ENCODE measurements around the gene SLC6A3.

SLC6A3 gene

DNA sequence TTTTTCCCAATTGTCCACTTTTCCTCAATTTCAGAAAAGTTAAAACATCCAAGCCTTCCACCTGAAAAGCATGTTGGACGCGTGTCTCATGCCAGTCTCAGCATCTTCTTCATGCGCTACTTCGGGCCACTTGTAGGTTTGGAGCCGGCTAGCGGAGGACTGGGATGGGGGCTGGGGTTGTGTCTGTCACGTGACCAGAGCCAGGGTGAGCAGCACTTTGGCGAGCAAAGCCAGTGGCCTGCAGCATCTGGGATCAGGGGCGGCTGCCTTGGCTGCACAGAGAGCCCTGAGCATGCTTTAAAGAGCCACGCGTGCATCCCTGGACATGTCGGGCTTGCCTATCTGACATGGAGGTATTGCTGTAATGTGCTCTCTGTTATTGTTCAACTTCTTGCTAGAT lies 41.2 kb downstream of the SLC6A3 start:
- DNase-seq, result no peak

DNA sequence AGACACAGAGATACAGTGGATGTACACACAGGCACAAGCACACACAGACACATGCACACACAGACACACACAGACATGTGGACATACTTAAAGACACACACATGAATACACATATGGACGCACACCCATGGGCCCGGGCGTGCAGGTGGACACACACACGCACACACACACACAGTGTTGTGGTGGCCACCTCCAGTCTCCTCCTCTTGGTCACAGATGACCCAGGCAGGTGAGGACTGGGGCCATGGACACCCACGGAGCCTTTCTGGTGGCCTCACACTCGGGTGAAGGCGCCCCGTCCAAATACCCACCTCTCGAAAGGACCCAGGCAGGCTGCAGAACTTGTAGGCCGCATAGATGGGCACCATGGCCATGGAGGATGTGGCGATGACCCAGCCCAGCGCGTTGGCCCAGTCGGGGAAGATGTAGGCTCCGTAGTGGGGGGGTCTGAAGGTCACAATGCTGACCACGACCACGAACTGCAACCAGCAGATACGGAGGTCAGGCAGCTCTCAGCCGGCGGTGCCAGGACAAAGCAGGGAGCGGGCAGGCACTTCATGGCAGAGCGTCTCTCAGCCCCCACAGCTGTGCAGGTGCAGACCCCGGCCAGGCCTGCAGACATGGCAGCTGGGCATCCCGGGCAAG lies 42.5 kb downstream of the SLC6A3 start:
- DNase-seq, result no peak

DNA sequence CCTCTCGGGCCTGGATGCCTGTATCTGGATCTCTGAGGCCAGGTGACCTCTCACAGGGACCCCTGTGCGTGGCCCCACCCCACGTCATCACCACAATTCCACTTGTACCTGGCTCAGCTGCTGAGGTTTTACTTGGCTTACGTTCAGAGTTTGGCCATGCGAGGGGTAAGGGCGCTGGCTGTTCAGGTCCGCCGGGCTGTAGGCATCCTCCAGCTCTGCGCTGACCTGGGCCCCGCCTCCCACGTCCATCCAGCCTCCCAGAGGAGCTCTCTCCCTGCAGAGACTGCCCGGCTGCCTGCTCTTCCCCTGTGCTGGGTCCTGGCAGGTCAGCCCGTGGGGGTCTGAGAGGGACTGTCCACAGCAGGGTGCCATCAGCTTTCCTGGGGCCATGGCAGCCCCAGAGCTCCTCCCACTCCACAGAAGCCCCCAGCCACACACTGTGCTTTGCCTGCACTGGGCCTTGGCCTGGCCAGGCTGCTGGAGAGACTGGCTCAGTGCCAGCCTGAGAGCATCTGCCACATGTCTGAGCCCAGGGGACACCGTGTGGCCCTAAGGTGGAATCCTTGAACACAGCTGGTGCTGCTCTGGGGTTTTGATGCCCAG lies 43.6 kb downstream of the SLC6A3 start:
- DNase-seq, result no peak

DNA sequence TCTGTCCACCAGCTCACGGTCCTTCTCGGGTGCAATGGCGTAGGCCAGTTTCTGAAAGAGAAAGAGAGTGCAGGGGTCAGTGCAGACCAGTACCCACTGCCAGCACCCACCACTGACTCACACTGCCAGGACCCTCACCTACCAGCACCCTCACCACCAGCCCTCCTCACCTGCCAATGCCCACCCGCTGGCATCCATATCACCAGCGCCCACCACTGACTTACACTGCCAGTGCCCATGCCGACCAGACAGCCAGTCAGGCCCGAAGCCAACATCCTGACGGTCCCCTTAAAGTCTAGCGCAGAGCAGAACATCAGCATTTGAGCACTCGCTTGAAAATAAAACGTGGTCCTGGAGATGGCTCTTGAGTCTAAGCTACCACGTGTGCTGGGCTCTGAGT lies 44.3 kb downstream of the SLC6A3 start:
- no peak for DNase-seq

DNA sequence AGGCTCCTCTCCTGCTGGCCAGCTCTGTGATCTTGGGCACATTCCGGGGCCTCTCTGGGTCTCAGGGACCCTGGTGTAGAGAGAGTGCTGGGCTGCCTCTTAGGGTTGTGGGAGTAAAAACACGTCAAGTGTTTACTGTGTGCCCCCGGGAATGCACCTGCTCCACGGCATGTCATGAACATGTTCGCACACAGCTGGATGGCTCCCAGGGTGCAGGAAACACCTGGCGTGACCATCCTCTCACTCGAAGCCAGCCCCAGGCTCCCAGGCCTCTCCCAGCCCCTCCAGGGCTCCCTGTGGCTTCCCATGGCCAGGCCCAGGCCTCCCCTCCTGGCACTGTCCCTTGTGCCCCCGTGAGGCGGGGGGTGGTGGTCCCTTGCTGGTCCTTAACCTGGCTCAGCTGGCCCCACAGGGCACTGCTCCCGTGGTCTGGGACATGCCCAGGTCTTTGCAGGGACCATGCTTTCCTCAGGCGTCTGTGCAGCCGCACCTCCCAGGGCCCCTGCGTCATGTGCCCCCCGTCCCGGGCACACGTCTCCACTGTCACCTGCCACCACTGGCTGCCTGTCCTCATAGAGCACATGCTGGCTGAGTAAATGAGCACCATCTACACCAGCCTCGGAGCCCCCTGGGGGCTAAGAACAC lies 44.9 kb downstream of the SLC6A3 start:
- DNase-seq, result no peak

DNA sequence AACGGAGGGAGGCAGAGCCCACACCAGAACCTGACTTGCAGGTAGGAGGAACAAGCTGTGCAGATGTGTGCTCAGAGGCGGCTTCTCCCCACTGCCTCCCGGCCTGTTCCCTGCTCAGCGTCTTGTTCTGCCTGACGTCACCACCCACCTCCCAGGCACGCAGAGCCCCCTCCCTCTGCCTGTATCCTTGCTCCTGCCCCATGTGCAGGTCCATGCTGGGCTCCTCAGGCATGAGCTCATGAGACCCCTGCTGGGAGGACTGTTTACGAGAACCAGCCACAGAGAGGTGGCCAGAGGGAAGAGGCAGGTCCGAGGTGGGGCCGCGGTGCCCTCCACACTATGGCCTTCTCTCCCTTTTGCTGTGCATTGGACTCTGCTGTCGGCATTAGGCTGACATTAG lies 45.5 kb downstream of the SLC6A3 start:
- no peak for DNase-seq

DNA sequence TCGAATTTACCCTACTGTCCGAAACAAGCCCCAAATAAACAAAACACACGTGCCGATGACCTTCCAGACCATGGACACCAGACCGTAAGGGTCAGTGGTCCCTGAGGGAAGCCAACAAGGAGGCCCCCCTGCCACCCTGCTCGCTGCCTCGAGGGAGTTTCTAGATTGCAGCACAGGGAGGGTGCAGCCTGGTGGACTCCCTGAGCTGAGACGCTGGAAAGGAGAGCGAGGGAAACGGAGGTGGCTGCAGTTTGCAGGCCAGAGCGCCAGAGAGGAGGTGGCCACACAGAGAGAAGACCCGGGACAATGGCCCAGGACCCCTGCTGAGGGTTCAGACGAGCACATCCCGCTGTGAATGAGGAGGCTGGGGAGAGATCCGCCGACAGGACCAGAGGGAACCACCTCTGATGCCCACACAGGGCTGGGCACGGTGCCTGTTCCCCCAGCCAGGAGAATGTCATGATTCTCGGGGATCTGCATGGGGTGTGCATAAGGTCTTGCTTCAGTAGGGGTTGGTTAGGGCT lies 48.9 kb downstream of the SLC6A3 start:
- DNase-seq, result no peak

DNA sequence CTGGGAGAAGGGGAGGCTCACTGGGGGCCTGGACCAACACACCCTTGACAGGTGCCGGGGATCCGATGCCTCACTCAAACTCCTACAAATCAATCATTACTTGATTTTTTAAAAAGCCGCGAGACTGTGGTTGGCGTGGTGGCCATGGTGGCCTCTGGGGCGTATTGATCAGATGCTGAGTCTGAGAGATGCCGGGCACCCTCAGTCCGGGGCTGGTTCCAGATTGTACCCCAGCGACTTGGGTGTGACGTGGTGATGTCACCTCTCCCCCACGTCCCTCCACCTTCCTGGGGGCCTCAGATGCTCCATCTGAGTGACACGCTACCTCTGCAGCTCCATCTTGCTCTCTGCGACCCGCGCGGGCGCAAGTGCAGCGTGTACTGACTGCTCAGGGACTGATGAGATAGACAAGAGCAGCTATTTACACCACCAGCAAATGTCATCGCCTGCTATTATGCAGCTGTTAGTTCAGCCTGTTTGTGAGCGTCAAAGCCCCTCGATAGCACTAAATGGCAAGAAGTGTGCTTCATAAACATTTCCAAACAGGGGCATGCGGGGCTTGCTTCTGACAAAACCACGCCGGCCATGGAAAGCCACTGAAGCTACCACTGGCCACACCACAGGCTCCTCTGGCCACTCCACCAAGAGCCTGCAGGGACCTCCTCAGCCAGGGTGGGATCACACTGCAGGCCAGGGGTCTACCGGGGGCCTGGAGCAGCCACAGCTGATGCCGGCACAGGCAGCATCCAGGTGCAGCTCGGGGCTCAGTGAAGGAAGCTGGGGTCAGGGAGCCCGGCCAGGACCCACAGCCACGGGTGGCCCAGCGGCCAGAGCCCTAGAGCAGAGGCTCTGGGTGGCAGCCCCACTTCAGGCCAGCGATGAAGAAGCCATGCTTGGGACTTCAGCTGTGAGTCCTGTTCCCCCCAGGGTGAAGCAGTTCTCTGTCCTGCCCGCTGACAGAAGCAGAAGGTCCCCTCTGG lies 50.1 kb downstream of the SLC6A3 start:
- no peak for DNase-seq

DNA sequence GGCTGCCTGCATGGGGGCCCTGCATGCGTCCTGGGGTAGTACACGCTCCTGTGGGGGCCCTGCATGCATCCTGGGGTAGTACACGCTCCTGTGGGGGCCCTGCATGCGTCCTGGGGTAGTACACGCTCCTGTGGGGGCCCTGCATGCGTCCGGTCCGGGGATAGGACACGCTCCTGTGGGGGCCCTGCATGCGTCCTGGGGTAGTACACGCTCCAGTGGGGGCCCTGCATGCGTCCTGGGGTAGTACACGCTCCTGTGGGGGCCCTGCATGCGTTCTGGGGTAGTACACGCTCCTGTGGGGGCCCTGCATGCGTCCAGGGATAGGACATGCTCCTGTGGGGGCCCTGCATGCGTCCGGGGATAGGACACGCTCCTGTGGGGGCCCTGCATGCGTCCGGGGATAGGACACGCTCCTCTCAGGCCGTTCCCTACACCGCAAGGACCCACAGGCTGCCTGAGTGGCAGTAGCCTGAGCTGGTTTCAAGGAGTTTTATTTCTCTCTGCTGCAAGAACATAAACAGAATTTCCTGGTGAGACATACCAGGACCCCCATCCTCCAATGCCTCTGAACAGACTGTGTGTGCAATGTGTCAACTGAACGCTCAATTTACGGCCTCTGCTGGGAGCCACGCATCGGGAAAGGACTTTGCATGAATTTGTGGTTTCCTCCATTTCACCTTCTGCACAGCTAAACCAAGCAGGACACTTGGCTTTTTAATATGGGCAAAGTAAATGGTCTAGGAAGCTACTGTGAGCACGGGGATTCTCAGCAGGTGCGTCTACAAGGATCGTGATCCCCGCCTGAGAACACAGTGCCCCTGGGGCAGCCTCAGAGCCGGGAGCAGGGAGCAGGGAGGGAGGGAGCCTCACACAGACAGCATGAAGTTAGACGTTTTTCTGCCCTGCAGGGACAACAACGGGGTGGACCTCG lies 51.4 kb downstream of the SLC6A3 start:
- no peak for DNase-seq

DNA sequence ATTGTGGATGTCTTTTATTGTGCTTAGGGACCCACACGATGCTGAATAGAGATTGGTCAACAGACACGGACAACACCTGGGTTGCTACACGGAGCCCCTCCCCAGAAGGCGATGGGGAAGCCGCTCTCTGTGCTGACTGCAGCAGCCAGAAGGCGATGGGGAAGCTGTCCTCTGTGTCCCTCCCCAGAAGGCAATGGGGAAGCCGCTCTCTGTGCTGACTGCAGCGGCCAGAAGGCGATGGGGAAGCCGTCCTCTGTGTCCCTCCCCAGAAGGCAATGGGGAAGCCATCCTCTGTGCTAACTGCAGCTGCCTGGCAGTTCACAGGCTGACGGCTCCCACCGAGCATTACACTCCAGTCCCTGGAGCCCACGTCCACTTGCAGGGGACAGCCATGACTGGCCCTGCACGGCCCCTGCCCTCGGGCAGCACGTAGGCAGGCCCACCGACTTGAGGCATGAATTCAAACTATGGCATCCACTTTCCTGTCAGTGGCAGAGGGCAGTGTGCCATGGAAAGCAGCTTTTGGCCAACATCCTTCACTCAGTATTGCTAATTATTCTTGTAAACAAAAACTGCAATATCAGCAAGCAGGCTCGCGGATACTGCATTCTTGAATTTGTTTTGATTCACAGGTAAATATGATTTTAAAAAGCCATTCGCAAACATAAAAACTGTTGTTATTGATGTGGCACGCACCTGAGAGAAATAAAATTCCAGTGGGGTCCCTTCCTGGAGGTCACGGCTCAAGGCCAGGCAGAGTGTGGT lies 52.3 kb downstream of the SLC6A3 start:
- DNase-seq, result peak in 1 of 2 donors; percentile 40

DNA sequence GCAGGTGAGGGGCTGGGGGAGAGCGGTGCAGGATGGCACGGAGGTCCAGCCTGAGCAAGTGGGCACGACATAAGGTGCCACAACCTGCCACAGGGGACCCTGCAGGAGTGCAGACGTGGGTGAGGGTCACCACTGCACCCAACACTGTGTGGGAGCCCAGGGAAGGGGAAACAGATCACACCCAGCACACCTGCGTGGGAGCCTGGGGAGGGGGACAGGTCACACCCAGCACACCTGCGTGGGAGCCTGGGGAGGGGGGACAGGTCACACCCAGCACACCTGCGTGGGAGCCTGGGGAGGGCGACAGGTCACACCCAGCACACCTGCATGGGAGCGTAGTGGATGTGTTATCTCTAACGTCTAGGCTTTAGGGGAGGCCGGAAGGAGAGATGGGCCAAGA lies 53.0 kb downstream of the SLC6A3 start:
- no peak for DNase-seq

DNA sequence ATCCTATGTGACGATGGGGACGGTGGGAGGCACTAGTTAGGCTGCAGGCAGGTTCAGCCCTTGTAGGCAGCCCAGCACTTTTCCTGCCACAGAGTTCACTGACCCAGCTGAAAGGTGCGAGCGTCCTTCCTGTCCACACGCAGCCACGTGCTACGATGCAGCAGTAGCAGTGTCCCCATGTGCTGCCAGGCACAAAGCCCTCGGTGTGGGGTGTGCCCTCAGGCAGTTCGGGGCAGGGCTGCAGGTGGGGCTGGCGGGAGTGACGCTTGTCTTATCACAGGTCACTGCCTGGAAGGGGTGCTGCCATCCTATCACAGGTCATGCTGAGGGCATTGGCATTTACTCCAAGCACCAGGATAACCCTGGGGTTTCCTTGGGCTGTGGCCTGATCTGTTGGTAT lies 53.5 kb downstream of the SLC6A3 start:
- no peak for DNase-seq

DNA sequence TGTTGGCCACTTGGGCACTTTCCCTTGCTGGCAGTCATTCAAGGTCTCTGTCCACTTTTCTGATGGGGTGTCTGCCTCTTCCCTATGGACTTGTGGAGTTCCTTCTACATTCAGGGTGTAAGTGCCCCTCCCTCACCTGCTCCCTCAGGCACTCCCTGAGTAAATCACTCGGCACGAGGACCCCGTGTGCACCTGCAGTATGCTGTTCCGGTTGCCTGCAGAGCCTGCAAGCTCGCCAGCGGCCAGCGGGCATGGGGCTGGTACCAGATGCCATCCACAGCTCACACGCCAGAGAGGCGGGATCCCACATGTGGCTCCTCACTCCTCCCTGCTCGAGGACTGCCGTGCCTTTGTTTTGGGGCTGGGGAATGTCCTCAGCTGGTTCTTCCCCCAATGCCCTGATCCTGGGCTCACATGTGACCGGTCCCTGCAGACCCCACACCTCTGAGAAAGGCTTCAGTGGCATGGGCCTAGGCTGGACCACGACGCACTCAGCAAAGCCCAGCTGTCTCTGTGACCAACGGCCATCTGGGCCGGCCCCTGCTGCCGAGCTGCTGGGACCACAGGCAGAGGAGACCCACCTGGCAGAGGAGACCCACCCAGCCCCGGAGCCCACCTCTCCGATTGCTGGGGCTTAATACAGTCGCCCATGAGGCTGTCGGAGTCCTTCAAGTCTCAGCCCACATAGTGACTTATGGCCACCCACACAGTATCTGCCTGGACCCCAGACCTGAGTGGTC lies 54.2 kb downstream of the SLC6A3 start:
- DNase-seq, result no peak

DNA sequence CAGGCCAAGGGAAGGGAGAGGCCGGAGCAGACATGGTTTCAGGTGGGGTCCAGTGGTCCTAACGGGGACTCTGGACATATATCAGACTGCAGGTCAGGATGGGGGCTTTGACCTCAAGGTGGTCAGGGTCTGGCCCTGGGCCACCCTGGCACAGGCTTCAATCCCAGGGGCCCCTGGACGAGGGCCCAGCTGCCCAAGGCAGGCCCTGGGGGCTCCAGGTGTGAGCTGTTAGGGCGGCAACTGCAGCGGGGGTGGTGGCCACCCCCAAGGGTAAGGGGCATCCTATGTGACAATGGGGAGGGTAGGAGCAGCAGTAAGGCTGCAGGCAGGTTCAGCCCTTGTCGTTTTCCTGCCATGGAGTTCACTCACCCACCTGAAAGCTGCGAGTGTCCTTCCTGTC lies 54.9 kb downstream of the SLC6A3 start:
- no peak for DNase-seq

DNA sequence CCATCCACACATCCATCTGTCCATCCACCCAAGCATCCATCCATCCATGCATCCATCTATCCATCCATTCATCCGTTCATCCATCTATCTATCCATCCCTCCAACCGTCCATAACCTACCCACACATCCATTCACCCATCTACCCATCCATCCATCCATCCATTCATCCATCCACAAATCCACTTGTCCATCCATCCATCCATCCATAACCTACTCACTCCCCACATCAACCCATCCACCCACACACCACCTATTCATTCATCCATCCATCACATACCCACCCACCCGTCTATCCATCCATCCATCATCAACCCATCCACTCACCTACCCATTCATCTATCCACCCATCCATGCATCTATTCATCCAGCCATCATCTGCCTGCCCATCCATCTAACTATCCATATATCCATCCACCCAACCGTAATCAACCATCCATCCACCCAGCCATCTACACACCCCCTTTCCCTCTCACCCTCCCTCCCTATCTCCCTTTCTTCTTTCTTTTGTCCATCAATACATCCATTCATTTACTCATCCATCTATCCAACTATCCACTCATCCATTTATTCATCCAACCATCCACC lies 56.8 kb downstream of the SLC6A3 start:
- DNase-seq, result no peak

DNA sequence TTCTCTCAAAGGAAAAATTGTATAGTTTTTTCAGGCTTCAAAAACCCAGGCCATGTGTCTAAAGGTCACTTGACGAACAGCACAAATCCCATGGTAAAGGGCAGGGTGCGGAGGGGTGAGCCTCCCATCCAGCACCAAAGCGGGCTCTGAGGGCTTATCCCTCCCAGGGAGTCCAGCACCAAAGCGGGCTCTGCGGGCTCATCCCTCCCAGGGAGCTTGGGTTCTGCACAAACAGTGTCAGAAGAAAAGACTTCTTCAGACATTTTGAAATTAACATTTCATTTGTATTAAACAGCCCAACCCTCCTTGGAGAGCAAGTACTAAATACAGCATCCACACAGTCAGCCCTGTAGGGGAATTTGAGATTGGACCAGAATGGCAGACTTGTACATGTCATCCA lies 57.4 kb downstream of the SLC6A3 start:
- no peak for DNase-seq

DNA sequence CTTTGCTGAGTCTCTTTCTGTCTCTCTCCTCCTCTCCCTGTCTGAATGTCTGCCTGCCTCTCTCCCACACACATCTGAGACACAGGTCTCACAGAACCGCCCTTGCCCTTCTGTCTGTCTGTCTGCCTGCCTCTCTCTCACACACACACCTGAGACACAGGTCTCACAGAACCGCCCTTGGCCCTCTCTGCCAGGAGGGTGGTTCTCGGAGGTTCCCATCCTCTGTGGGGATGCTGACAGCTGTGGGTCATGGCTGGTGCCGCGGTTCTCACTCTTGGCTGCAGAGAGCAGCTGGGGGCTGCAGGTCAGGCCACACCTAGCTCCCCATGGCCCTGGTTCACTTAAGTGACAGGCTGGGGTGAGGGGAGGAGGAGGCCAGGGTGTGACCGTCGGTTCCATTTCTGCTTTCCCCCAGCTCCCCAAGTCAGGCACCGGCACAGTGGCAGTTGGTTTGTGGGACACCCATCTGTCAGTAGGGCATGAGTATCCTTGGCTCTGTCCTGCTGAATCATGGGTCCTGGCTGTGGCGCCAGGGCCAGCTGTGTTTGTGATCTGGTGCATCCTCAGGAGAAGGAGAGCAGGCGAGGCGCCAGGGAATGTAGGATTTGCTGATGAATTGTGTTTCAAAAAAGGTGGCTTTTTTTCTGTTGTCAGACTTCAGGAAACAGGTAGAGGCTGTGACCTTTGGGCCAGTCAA lies 58.0 kb downstream of the SLC6A3 start:
- DNase-seq, result no peak

DNA sequence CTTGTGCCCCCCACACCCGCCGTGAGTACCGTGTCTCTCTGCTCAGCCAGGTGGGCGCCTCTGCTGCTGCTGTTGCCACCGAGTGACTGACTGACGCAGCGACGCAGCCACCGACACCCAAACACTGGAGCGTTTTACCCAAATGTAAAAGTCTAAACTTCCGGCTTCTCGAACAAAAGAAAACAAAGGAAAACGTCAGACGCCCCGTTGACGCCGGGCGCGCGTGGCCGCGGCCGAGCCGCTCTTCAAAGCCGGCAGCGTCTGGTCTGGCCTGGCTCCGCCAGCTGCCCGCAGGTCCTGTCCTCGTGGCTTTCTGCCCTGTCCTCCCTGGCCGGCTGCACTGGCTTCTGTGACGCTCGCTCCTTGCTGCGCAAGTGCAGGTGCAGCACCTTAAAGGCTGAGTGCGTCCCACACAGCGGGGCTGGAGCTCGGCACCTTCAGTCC lies 58.9 kb downstream of the SLC6A3 start:
- peak; percentile 83 for DNase-seq

Measured in CD4-positive, alpha-beta T cell treated with Interleukin-4 for 1 hour (primary cell).